GM21526 (cell line): ENCODE data around the gene RMND1.
A peak's percentile ranks its signal among the peaks of the same experiment; 100 is the strongest.
"Not testable (repeated sequence)": the region's sequence is repeated elsewhere in the genome, so short reads cannot be mapped to it uniquely, and the experiment has no call there.

Experiments
- ATAC-seq: cut with Tn5 transposase; IDR thresholded peaks from one replicate; pipeline ENCODE4 v1.9.1; 2021; ENCODE audit warnings: moderate library complexity; ENCODE audit not compliant: unreplicated experiment, low FRiP score

Gene RMND1

GRCh38 chr6:151451950-151452749, at the start of gene RMND1:
Gene RMND1 (minus strand): TSS chr6:151452126. CDS start chr6:151445811, 6,315 bp downstream.
- peak; percentile 97 for ATAC-seq

GRCh38 chr6:151499551-151499950, 47.6 kb upstream of the RMND1 start:
- no peak for ATAC-seq

- ATAC-seq: peak; percentile 66
Measured at GRCh38 chr6:151498327-151498726, 46.4 kb upstream of the RMND1 start.

- peak; percentile 33 for ATAC-seq
Measured at GRCh38 chr6:151497905-151498304, 46.0 kb upstream of the RMND1 start.

GRCh38 chr6:151495380-151495779, 43.5 kb upstream of the RMND1 start:
- no peak for ATAC-seq

- no peak for ATAC-seq
Measured at GRCh38 chr6:151494936-151495320, 43.0 kb upstream of the RMND1 start.

GRCh38 chr6:151494235-151494935, 42.5 kb upstream of the RMND1 start:
- peak; percentile 32 for ATAC-seq

- peak; percentile 46 for ATAC-seq
Measured at GRCh38 chr6:151493804-151494234, 41.9 kb upstream of the RMND1 start, which contains the start of gene CCDC170. Gene CCDC170 (plus strand): TSS chr6:151494017. CDS start chr6:151494129, 112 bp downstream.

- no peak for ATAC-seq
Measured at GRCh38 chr6:151493161-151493803, 41.4 kb upstream of the RMND1 start.

- no peak for ATAC-seq
Measured at GRCh38 chr6:151490996-151491395, 39.1 kb upstream of the RMND1 start.

GRCh38 chr6:151488226-151488625, 36.3 kb upstream of the RMND1 start:
- ATAC-seq: no peak

- ATAC-seq: no peak
Measured at GRCh38 chr6:151483994-151484393, 32.1 kb upstream of the RMND1 start.

GRCh38 chr6:151482290-151482689, 30.4 kb upstream of the RMND1 start:
- no peak for ATAC-seq

GRCh38 chr6:151481786-151482185, 29.9 kb upstream of the RMND1 start:
- ATAC-seq: no peak

GRCh38 chr6:151478670-151479069, 26.7 kb upstream of the RMND1 start:
- no peak for ATAC-seq

GRCh38 chr6:151477726-151478125, 25.8 kb upstream of the RMND1 start:
- ATAC-seq: no peak

- ATAC-seq: no peak
Measured at GRCh38 chr6:151475653-151476523, 24.0 kb upstream of the RMND1 start.

GRCh38 chr6:151464702-151465101, 12.8 kb upstream of the RMND1 start:
- no peak for ATAC-seq

GRCh38 chr6:151461673-151462072, 9.7 kb upstream of the RMND1 start:
- no peak for ATAC-seq

GRCh38 chr6:151455751-151456398, 3.9 kb upstream of the RMND1 start:
- not testable (repeated sequence) for ATAC-seq
